GM12875 (cell line): ENCODE measurements around the gene PHYHIPL.

Source experiments
- H3K4me3 ChIP-seq: one replicate; pipeline ENCODE4 v1.5.1; 2011; ENCODE audit warnings: low read depth, low read length, control low read depth
- TF ChIP-seq, protein P1 (sequence below): IDR thresholded peaks from 2 replicates; pipeline ENCODE4 v1.5.1; 2011; ENCODE audit warnings: low read depth, mild to moderate bottlenecking, control low read depth, inconsistent platforms, low read length, moderate library complexity, borderline replicate concordance; ENCODE audit not compliant: insufficient read depth

The PHYHIPL gene

DNA sequence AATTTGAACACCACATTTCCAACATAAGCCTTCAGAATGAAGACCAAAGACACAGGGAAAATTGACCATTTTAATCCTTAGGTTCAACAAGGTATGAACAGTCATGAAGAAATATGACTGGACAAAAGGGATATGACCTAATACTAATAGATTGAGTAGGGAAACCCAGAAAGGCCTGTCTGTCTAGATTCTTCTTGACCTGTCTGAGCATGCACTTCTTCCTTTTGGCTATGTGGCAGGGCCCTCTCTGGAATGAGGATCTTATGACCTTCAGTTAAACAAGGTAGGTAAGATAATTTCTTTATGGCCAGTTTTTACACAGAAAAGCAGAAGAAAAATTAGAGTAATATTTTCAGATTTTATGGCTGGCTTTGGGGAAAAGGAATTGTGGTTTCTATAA is 3.0 kb upstream of the PHYHIPL start:
- TF ChIP-seq, protein P1, sequence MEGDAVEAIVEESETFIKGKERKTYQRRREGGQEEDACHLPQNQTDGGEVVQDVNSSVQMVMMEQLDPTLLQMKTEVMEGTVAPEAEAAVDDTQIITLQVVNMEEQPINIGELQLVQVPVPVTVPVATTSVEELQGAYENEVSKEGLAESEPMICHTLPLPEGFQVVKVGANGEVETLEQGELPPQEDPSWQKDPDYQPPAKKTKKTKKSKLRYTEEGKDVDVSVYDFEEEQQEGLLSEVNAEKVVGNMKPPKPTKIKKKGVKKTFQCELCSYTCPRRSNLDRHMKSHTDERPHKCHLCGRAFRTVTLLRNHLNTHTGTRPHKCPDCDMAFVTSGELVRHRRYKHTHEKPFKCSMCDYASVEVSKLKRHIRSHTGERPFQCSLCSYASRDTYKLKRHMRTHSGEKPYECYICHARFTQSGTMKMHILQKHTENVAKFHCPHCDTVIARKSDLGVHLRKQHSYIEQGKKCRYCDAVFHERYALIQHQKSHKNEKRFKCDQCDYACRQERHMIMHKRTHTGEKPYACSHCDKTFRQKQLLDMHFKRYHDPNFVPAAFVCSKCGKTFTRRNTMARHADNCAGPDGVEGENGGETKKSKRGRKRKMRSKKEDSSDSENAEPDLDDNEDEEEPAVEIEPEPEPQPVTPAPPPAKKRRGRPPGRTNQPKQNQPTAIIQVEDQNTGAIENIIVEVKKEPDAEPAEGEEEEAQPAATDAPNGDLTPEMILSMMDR: no peak

DNA sequence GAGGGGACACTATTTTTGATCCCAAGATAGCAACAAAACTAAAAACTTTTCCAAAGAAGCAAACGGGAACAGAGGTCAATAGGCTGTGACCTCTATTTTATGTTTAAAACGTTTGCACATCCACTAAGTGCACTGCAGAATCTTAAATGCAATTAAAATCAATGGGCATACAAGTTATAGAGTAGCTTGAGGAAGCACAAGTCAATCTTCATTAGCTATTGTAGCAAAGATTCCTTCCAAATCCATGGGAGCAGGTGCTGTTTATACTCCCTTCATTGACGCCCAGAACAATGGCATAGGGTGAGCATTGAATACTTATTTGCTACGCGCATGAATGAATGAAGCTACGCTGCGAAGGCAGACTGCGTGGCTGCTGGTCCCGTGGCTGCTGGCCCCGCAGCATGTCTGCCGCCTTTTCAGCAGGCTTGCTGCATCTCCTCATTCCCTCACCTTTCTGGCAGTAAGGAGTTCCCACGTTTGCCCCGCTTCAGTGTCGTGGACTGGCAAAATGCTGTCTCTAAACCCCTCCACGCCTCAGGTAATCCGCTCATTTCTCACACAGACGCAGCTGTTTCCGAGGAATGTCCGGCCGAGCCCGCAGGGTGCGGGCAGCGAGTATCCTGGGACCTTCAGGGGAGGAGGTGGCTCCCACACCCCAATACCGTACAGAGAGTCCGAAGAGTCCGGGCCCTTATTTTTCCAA is 754 bp upstream of the PHYHIPL start:
- H3K4me3 ChIP-seq: no peak overlapping the region
- TF ChIP-seq, protein P1: no peak

More for the DNA sequence above, 3.0 kb upstream of the PHYHIPL start:
- no peak overlapping the region for H3K4me3 ChIP-seq

DNA sequence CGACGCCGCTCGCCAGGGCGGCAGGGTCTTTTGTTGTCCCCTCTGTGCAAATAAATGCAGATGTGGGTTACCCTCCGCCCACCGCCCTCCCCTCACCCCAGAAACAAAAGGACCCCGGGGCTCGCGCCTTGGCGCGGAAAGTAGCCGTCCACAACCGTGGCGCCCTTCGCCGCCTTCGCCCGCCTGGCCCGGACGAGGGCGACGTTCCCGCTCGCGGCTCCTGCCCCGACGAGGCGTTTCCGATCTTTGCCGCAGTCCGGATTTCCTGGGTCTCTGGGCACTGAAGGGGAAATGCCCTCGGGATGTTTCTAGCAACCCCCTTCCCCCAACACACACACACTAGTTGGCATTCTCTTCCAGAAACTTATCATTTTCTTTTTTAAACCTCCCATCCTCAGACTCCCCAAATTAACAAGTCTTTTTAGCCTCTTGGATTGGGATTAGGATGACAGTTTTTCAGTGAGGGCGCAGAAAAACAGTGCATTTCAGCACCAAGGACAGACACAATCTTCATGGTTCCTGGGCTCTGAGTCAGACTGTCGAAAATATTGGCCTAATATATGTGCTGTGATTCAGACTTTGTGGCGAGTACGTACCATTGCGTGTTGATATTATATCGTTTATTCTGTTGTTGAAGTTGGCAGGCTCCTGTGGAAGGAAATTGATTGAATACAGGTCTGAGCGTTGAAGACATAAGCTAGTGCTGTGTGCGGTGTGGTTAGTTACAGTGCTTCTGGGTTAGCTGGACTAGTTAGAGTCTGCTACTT is 771 bp downstream of the PHYHIPL start:
- TF ChIP-seq, protein P1: no peak

DNA sequence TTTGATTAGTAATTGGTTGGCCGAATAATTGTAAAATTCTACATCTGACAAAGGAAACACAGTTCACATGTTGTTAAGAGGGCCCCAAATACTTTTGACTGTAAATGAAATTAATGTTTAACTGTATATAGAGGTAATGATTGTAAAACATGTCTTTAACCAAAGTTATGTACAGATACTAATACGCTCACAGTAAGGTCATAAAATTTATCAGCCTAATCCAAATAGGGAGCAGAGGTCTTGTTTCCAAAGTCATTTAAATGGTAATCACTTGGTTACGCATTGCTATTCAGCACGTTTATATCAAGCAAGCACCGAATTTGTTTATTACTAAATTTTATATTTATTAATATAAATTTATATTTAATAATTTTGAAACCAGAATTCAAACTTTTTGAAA is 1.4 kb downstream of the PHYHIPL start:
- H3K4me3 ChIP-seq: no peak overlapping the region
- TF ChIP-seq, protein P1: no peak

More for the DNA sequence above, 771 bp downstream of the PHYHIPL start:
- H3K4me3 ChIP-seq: no peak overlapping the region

DNA sequence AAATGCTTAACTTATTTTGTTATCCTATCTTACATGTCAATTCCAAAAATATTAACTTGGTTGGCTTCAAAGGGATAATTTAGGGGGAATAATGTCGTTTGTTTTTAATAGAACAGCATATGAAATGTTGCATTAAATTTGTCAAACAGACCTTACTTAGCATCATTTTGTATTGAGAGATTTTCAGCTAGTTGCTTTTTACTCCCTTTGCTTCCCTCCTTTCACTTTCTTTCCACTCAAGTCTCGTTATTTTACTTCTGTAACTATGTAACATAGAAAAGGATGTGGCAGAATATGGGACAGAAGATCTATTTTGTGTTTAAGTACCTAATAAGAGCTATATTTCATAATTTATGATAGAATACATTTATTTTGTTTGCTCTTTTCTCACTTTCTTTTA is 2.6 kb downstream of the PHYHIPL start:
- TF ChIP-seq, protein P1: no peak

DNA sequence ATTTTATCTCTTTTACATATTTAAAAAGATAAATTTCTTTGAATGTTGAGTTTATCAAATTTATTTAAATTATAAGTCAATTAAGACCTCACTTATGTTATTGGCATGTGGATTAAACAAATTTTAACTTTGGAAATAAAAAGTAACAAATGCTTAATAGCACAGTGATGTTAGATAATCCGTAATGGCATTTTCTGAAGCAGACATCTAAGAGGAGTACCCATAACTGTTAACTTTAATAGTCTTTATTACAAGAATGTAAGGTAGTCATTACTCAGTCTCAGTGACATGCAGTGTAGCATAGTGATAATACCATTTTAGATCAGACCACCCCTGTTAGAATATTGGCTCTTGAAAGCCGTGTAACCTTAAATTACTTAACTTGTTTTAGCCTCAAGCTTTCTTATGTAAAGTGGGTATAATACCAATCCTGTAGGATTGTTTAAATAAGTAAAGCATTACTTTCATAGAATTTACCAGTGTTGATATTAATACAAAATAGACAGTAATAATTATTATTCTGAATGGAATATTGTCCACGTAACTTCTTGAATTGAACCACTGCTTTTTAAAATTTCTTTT is 4.3 kb downstream of the PHYHIPL start:
- H3K4me3 ChIP-seq: no peak overlapping the region
- TF ChIP-seq, protein P1: no peak

More for the DNA sequence above, 2.6 kb downstream of the PHYHIPL start:
- H3K4me3 ChIP-seq: no peak overlapping the region
